HL-60/S4 (cell line): ENCODE data around the gene TBC1D23.
"Not testable (repeated sequence)": the region's sequence is repeated elsewhere in the genome, so short reads cannot be mapped to it uniquely, and the experiment has no call there.

ENCODE experiments used
- in situ Hi-C: fragments of 300-500 bp; cut with MboI; formaldehyde crosslinking; loops from 2 replicates; pipeline ENCODE4 v1.14.3; 2022; ENCODE audit warnings: low sequenced_read_pairs

TBC1D23 gene

DNA sequence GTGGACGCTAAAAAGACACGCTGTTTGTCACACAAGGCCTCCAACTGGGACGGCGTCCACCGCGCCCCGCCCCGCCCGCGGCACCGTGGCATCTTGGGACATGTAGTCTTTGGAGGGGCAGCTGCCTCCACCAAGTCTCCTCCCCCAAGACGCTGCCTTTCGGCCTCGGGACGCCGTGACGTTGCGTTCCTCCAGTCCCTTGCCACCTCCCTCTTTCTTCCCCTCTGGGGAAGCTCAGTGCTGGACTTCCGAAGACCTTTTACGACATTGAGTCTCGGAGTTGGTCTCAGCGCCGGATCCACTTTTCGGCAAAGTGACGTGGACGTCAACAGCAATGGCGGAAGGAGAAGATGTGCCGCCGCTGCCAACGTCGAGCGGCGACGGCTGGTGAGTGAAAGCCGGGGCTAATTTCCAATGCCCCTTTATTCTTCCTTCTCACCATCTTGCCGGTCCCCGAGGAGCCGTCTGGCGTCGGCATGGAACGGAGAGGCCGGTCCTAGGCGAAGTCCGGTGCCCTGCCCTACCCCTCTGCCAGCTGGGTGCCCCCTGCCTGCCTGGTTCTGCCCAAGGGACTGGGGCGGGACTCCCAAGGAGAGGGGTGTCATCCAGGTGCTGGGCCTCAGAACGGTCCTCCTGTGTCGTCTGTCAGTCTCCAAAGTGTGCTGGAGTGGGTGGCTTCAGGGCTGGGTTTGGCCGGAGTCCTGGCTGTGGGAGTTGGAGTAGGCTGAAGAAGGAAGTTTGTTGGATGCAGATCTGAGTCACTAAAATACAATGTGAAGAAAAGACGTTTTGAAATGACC, at the start of gene TBC1D23:
Gene TBC1D23, plus strand, starts transcription at position 308 of the 800 bp plus-strand sequence. Its CDS starts 27 bp downstream, at position 335.
- in situ Hi-C loops = no loop called here

DNA sequence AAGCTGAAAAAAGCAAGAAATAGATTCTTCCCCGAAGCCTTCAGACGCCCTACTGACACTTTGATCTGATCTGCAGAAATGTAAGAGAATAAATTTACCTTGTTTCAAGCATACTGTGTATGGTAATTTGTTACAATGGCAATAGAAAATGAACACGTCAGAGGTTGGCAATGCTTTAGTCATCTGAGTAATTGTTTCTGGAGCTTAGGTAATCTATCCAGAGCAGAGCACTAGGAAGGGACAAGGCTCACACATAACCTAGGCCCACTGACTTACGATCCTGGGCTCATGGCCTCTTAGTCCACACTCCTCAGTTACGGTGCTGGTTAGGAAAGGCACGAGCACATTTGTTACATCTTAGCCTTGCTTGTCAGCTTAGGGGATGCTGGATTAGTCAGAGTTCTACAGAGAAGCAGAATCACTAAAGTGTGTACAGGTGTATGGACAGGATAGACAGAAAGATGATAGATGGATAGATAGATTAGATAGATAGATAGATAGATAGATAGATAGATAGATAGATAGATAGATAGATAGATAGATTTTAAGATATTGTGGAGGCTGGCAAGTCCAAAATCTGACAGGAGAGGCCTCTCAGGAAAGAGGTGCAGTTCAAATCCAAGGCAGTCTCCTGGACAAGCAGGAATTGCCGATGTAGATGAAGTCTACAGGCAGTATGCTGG, 46.8 kb upstream of the TBC1D23 start:
- in situ Hi-C loops = no loop called here

DNA sequence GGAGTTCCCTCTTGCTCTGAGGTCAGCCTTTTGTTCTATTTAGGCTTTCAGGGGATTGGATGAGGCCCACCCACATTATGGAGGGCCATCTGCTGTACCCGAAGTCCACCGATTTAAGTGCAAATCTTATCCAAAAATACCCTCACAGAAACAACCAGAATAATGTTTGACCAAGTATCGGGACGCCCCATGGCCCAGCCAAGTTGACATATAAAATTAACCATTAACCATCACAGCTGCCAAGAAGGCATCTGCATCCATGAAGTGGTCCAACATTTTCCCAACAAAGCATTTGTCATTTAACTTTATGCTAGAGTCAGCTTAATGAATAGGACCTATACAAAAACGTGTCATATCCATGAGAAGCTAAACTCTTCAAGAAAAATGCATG, 46.2 kb upstream of the TBC1D23 start:
- in situ Hi-C loops = no loop called here

DNA sequence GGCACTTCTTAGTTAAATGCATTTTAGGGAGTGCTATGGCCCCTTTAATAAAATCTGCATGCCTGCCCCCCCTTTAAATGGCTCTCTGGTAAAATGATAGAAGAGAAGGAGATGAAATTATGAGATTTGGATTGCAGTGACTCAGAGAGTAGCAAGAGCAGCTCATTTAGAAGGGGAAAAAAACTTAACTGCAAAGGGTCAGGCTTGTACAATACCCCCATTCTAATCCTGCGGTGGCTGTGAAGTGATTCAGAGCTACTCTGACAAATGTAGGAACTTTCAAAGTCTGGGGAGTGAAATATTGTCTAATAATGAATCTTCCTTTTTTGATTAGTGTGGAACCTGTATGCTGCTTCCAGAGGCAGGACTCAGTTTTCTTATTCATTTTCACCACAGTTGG, 44.1 kb upstream of the TBC1D23 start:
- in situ Hi-C loops = no loop called here

DNA sequence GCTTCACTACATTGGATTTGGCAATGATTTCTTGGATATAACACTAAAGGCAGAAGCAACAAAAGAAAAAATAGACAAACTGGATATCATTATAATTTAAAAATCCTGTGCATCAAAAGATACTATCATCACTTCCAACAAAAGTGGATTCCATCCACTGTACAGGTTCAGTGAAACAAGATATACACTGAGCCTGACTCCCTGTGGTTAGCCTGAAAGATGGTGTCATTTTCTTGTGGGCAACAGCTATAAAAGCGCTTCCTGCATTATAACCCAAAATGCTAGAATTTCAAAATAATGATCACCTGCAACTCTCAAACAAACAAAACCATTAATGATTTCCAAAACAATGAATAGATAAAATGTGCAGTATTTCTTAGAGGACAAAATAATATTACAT, 39.6 kb upstream of the TBC1D23 start:
- in situ Hi-C loops = no loop called here

DNA sequence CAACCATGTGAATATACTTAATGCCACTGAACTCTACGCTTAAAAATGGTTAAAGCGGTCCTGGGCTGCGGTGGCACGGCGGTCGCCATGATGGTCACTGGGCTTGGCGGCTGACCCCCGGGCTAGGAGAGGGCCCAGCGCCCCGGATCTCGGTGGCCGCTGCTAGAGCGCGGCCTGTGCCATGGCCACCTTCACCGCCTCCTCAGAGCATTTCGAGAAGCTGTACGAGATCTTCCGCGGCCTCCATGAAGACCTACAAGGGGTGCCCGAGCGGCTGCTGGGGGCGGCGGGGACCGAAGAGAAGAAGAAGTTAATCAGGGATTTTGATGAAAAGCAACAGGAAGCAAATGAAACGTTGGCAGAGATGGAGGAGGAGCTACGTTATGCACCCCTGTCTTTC, 35.6 kb upstream of the TBC1D23 start:
- in situ Hi-C loops = no loop called here

DNA sequence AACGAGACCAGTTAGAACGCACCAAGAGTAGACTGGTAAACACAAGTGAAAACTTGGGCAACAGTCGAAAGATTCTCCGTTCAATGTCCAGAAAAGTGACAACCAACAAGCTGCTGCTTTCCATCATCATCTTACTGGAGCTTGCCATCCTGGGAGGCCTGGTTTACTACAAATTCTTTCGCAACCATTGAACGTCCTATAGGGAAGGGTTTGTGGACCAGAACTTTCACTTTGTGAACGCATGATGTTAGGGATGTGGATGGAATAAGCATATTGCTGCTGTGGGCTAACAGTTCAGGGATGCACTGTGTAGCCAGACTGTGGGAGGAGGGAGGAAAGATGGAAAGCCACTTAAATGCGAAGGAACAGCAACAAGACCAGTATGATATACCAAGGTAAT, 34.9 kb upstream of the TBC1D23 start:
- in situ Hi-C loops = no loop called here

DNA sequence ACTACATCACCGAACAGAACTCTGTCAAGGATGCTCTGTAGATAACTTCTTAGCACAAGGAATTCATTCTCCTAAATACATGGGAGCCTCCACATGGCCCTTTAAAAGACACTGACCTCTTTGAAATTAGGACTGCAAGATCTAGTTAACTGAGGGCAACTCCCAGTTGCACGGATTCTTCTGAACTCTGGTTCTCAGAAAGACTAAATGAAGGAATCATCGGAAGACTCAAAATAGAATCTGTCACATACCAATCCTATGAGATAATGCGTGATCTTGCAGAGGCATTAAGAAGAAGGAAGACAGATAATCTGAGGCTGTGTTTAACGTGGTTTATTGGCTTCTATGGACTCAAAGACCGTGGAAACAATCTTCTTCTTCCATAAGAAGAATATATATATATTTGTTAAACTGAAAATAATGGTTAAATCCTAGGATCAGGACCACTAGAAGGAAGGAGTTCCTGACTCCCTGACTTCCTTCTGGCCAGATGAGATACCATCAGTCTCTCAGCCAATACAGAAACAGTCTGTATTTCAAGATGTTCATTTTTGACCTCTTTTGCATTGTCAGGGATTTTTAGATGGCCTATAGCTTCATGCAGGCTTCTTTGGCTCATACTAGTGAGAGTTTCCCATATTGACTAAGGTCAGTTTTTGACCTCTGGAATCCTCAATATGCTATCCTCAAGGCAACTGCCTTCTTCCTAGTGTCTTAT, 33.9 kb upstream of the TBC1D23 start:
- in situ Hi-C loops = no loop called here

DNA sequence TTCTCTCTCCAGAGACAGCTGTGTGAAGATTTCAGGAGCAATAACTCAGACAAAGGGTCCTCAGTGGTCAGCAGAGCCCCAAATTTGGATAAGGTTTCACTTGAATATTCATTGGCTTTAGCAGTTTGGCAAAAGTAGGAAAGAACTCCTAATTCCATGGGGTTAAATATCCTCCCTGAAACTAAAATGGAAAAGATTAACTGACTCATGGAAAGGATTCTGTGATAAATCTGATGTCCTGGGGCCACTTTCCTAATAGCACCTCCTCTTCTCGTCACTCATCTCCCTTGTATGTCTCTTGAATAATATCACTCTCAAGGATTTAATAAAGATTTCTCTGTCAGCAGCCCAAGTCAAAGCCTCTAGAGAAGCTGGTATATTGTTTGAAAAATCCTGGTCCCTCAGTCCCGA, 33.3 kb upstream of the TBC1D23 start:
- in situ Hi-C loops = no loop called here

DNA sequence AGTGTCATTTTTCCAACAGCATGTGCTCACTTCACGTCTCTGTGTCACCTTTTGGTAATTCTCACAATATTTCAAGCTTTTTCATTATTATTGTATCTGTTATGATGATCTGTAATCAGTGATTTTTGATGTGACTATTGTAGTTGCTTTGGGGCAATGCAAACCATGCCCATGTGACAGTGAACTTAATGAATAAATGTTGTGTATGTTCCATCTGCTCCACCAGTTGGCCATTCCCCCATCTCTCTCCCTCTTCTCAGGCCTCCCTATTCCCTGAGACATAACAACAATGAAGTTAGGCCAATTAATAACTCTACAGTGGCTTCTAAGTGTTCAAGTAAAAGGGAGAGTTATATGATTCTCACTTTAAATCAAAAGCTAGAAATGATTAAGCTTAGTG, 32.5 kb upstream of the TBC1D23 start:
- in situ Hi-C loops = no loop called here

DNA sequence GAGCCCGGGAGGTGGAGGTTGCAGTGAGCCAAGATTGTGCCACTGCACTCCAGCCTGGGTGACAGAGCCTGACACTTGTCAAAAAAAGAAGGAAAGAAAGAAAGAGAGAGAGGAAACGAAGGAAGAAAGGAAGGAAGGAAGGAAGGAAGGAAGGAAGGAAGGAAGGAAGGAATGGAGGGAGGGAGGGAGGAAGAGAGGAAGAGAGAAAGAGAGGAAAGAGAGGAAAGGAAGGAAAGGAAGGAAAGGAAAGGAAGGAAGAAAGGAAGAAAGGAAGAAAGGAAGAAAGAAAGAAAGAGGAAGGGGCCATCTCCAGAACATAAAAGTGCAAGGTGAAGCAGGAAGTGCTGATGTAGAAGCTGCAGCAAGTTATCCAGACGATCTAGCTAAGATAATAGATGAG, 31.6 kb upstream of the TBC1D23 start:
- in situ Hi-C loops = not testable (repeated sequence)

DNA sequence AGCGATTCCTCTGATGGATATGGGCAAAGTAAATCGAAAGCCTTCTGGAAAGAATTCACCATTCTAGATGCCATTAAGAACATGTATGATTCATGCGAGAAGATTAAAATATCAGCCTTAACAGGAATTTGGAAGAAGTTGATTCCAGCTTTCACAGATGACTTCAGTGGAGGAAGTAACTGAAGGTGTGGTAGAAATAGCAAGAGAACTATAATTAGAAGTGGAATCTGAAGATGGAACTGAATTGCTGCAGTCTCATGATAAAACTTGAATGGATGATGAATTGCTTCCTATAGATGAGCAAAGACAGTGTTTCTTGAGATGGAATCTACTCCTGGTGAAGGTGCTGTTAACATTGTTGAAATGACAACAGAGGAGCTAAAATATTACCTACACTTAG, 30.1 kb upstream of the TBC1D23 start:
- in situ Hi-C loops = no loop called here

DNA sequence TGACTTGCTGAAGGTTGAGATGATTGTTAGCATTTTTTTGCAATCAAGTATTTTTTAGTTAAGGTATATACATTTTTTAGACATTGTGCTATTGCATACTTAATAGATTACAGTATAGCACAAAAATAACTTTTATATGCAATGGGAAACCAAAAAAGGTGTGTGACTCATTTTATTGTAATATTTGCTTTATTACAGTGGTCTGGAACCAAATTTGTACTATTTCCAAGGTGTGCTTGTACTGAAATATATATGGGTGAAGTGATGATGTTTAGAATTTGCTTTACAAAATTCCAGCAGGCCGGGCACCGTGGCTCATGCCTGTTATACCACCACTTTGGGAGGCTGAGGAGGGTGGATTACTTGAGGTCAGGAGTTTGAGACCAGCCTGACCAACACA, 29.1 kb upstream of the TBC1D23 start:
- in situ Hi-C loops = no loop called here

DNA sequence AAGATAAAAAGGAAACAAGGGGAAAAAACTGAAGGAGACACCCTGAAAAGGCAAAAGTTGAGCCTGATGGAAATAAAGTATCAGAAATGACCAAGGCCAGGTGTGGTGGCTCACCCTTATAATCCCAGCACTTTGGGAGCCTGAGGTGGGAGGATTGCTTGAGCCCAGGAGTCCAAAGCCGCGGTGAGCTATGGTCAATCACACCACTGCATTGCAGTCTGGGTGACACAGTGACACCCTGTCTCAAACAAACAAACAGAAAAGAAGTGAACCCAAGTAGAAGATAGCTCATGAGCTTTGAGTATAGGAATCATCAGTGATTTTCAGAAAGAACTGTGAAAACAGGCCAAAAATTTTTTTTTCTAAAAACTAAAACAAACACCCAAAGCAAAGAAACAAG, 26.4 kb upstream of the TBC1D23 start:
- in situ Hi-C loops = no loop called here

DNA sequence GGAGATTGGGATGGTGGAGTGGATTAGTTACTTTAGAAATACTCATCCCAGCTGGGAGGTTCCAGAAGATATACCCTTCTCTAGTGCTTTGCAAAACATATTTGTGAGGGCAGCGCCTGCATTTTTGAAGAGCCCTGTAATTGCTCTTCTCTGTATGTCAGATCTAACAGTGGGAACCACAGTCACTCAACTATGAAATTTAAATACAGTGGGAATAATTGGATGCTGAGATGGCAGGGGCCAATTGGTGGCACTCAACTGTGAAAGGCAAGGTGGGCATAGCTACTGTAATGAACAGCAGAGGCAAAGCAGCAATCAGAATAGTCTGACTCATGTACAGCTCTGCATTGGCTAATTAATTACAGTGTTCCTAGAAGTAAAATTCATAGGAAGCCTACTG, 22.2 kb upstream of the TBC1D23 start:
- in situ Hi-C loops = no loop called here

DNA sequence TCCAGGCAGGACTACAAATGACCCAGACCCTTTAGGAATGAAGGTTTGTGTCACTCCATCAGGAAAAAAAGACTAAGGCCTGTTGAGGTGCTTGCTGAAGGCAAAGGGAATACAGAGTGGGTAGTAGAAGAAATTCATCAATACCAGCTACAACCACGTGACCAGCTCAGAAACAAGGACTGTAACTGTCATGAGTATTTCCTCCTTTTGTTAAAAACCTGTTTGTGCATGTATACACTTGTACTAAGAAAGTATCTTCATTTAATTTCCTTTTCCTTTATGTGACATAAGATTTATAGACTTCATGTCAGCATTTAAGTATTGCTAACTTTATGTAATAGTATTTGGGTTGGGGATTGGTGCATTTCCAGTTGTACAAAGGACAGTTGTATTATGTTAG, 18.3 kb upstream of the TBC1D23 start:
- in situ Hi-C loops = not testable (repeated sequence)

DNA sequence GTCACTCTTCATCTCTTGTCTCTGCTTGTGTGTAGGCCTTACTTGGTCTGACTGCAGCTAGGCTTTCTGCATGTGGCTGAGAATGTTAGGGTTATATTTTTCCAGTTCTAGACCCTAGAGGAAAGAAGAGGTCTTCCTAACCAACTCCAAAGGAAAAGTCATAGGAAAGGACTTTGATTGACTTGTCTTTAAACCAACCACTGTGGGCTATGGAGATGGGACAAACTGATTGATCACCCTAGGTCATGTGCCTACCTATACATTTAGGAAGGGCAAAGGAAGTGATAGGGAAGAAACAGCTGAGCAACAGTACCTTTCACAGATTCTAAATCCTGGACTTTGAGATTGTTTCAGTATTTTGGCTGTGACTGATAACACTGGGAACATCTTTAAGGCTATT, 16.5 kb upstream of the TBC1D23 start:
- in situ Hi-C loops = no loop called here

DNA sequence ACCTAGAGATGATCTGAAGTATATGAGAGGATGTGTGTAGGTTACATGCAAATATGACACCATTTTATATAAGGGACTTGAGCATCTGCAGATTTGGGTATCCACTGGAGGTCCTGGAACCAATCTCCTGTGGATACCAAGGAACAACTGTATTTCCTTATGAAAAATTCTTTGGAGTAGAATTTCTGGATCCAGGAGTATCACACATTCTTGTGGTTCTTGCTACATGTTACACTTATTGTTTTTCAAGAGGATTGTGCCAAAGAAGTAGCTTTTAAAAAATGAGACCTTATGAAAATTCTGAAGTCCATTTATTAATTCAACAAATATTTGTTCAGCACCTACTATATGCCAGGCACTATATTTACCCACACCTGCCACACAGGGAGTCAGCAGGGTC, 15.7 kb upstream of the TBC1D23 start:
- in situ Hi-C loops = no loop called here

DNA sequence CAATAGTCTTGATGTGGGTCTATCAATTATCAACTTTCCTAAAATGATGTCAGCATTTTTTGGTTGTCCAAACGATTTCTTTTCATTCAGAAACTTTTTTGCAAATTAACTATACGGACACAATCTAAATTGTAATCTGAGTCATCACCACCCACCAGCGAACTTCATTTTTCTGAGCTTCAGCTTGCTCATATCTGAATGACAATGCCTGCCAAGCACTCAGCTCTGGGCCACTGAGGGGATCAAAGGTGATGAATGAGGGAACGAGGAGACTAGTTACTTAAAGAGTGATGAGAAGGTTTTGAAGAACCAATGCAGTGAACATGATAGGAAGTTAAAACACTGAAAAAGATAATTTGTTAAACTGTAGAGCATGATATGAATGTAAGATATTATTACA, 14.9 kb upstream of the TBC1D23 start:
- in situ Hi-C loops = no loop called here

DNA sequence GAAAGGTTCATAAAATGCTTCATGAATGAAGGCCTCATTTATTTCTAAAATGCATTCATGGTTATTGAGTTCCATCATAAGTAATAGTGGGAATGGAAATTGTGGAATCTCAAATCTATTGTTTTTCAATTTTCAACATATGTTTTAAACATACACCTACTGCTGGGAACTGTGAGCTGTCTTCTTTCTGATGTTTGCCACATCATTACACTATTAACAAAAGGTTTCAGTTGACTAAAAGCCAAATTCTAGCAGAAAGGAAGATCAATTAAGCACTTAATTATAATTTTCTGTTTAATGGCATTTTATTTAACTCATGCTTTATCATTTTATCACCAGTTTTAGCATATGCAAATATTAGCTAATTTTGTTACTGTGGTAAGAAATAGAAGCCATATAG, 13.8 kb upstream of the TBC1D23 start:
- in situ Hi-C loops = no loop called here

DNA sequence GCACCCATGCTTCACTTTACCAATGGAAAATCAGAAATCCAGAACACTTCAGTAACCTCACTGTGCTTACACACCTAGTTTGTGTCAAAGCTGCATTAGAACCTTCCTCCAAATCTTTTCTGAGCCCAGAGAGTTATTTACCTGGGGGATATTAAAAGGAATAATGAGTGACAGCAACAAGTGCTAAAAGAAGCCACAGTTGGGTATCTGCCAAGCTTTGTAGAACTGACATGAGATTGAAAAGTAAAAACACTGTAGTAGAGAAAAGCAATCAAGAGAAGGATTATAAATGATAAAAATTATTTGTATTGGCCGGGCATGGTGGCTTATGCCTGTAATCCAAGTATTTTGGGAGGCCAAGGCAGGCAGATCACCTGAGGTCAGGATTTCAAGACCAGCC, 8.8 kb upstream of the TBC1D23 start:
- in situ Hi-C loops = loop anchor here (5.0 kb wide), 2 partner anchors 180 to 410 kb away; no protein-coding TSS in a partner anchor
